Panc1 (cell line): ENCODE results near the gene RGS12.

Experiments used
- POLR2AphosphoS5 ChIP-seq: IDR thresholded peaks from 2 replicates; pipeline ENCODE4 v1.6.1; 2012; ENCODE audit warnings: mild to moderate bottlenecking, low read depth, low read length, moderate library complexity
- TF ChIP-seq, protein P1 (sequence below), 2 experiments: IDR thresholded peaks; 2 replicates each; pipeline ENCODE4 v1.6.1; 2011 to 2012; ENCODE audit warnings: low read depth in 2 of 2, control low read depth in 1 of 2, low read length in 1 of 2, mild to moderate bottlenecking in 1 of 2, moderate library complexity in 1 of 2; ENCODE audit not compliant: insufficient read depth in 1 of 2
- TF ChIP-seq, protein P2 (sequence below): fragments of 450-650 bp; IDR thresholded peaks from 2 replicates; pipeline ENCODE4 v1.5.1; 2017; ENCODE audit warnings: mild to moderate bottlenecking

DNA sequence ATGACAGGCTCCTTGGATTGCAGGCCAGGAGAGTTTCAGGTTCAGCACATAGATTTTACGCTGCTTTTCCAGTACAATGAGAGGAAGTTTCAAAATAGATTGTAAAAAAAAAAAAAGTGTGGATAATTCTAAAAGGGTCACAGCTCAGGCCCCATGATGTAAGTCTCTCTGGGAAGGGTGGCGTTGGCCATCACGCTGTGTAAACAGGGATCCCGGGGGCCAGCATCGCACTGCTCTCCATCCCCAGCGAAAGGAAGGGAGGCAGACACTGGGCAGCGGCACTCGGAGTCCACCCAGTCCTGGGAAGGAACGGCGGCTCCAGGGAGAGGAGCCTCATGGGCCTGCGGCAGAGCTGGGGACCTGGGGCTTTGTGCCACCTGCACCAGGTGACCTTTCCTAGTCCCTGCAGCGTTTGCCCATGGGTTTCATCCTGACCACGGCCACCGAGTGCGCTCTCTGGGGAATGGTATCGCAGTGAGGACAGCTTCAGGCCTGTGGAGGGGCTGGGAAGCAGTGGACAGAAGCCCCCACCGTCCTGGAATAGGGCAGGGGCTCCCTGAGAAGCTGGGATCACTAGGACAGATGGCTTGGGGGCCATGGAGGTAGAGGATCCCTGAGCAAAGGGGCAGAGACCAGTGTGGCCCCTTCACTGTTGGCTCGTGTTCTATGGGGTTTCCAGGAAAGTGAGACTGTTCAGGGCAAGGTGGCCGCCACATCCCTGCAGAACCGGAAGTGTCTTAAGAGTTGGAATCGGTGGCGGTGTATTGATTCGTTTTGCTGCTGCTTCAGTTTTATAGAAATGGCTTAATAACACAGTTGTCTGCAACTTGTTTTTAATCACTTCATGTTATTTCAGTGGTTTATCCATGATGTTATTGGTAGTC is 38.9 kb downstream of the RGS12 start:
- TF ChIP-seq, protein P1, sequence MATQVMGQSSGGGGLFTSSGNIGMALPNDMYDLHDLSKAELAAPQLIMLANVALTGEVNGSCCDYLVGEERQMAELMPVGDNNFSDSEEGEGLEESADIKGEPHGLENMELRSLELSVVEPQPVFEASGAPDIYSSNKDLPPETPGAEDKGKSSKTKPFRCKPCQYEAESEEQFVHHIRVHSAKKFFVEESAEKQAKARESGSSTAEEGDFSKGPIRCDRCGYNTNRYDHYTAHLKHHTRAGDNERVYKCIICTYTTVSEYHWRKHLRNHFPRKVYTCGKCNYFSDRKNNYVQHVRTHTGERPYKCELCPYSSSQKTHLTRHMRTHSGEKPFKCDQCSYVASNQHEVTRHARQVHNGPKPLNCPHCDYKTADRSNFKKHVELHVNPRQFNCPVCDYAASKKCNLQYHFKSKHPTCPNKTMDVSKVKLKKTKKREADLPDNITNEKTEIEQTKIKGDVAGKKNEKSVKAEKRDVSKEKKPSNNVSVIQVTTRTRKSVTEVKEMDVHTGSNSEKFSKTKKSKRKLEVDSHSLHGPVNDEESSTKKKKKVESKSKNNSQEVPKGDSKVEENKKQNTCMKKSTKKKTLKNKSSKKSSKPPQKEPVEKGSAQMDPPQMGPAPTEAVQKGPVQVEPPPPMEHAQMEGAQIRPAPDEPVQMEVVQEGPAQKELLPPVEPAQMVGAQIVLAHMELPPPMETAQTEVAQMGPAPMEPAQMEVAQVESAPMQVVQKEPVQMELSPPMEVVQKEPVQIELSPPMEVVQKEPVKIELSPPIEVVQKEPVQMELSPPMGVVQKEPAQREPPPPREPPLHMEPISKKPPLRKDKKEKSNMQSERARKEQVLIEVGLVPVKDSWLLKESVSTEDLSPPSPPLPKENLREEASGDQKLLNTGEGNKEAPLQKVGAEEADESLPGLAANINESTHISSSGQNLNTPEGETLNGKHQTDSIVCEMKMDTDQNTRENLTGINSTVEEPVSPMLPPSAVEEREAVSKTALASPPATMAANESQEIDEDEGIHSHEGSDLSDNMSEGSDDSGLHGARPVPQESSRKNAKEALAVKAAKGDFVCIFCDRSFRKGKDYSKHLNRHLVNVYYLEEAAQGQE (IDR thresholded peaks at IDR 0.05; ENCODE audit: insufficient read depth in 1 of 2, low read depth in 2 of 2, low read length in 1 of 2) = no peak
- TF ChIP-seq, protein P2, sequence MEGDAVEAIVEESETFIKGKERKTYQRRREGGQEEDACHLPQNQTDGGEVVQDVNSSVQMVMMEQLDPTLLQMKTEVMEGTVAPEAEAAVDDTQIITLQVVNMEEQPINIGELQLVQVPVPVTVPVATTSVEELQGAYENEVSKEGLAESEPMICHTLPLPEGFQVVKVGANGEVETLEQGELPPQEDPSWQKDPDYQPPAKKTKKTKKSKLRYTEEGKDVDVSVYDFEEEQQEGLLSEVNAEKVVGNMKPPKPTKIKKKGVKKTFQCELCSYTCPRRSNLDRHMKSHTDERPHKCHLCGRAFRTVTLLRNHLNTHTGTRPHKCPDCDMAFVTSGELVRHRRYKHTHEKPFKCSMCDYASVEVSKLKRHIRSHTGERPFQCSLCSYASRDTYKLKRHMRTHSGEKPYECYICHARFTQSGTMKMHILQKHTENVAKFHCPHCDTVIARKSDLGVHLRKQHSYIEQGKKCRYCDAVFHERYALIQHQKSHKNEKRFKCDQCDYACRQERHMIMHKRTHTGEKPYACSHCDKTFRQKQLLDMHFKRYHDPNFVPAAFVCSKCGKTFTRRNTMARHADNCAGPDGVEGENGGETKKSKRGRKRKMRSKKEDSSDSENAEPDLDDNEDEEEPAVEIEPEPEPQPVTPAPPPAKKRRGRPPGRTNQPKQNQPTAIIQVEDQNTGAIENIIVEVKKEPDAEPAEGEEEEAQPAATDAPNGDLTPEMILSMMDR = no peak
- TF ChIP-seq POLR2AphosphoS5 = no peak
